Activated T-cell treated with anti-CD3 and anti-CD28 coated beads, Interleukin-2, amount 50 U/mL, for 4 hours (primary cell): ENCODE measurements around the gene MED13. TPM values are rescaled to one million over a fixed set of nuclear protein-coding genes. Genes with fewer than 3 reads are reported as not detected.
"Not testable (repeated sequence)": the region's sequence is repeated elsewhere in the genome, so short reads cannot be mapped to it uniquely, and the experiment has no call there.

Experiments
- ATAC-seq, 2 donors: fragments of 200-7000 bp; cut with Tn5 transposase; one replicate each; pipeline ENCODE4 v1.10.0; 2021
- DNase-seq: peaks from one replicate; pipeline ENCODE4 v3.0.0-alpha.2; 2020
- H3K27me3 Mint-ChIP-seq: one replicate; pipeline ENCODE4 v1.8.0; 2021; ENCODE audit warnings: low read depth, mixed read lengths
- H3K36me3 Mint-ChIP-seq: one replicate; pipeline ENCODE4 v1.8.0; 2022; ENCODE audit warnings: mixed read lengths; ENCODE audit not compliant: insufficient read depth
- H3K4me1 Mint-ChIP-seq: one replicate; pipeline ENCODE4 v1.8.0; 2021; ENCODE audit warnings: low read depth, mixed read lengths
- H3K4me3 Mint-ChIP-seq: one replicate; pipeline ENCODE4 v1.8.0; 2021; ENCODE audit warnings: mild to moderate bottlenecking, moderate library complexity, mixed read lengths
- H3K9me3 Mint-ChIP-seq: one replicate; pipeline ENCODE4 v1.8.0; 2021; ENCODE audit warnings: mixed read lengths
- total RNA-seq, 3 donors: library from RNA; stranded (reverse); gene quantifications; one replicate each; pipeline ENCODE4 v1.2.1, GENCODE V29; 2021

The MED13 gene
- total RNA-seq, 3 donors from 2014 or later, result 45.6 to 51.7 (median 51.0) TPM

DNA sequence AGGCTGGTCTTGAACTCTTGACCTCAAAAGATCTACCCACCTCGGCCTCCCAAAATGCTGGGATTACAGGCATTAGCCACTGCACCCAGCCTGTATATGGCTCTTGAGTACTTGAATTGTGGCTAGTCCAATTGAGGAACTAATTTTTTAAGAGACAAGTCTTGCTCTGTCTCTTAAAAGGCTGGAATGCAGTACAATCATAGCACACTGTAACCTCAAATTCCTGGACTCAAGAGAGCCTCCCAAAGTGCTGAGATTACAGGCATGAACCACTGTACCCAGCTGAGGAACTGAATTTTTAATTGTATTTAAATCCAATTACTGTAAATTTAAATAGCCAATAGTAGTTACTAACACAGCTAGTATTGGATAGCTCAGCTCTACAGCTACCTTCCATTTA, 50.6 kb downstream of the MED13 start:
- Mint-ChIP-seq H3K27me3 (no peaks in the 10 kb centered on the region), H3K36me3 (peaks cover 28% of the 10 kb centered on the region), H3K4me1 (peaks cover 6% of the 10 kb centered on the region)

DNA sequence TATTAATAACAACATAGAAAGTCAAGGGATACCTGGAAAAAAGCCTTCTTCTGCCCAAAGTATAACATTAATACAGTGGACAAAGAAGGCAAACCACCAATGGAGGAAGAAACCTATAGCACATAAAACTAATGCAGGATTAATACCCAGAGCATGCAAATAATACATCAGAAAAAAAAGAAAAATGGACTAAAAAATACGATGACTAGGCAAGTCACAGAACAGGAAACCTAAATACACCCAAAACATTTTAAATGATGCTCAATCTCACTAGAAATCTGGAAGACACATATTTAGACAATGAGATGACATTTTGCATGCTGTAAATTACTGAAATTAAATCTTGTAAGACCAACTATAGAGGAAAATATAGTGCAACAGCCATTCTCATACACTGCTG, 55.9 kb downstream of the MED13 start:
- Mint-ChIP-seq H3K9me3 (no peaks in the 10 kb centered on the region), H3K4me1 (peaks cover 23% of the 10 kb centered on the region), H3K4me3 (no peak overlapping the region), H3K27me3 (no peaks in the 10 kb centered on the region), H3K36me3 (peaks cover 42% of the 10 kb centered on the region)
- no peak for ATAC-seq
- DNase-seq, result no peak

More for the DNA sequence above, 50.6 kb downstream of the MED13 start:
- Mint-ChIP-seq H3K4me3 (no peak overlapping the region), H3K9me3 (no peaks in the 10 kb centered on the region)
- ATAC-seq (no peak), DNase-seq (no peak)

DNA sequence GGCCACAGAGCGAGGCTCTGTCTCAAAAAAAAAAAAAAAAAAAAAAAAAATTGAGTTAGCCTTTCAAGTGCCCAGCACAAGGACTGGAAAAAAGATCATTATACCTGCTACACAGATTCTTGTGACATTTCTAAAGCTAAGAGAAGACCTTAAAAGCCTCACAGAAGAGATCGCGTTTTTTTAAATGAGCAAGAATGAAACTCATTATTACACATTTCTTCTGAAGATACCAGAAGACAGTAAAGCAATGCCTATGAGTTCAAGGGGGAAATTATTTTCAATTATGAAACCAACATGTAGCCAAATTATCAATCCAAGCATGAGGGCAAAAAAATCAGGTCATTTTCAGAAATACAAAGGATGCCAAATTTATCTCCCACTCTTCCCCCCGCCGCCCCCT, 56.8 kb downstream of the MED13 start:
- no peaks in the 10 kb centered on the region for H3K9me3 Mint-ChIP-seq
- peaks cover 43% of the 10 kb centered on the region for H3K36me3 Mint-ChIP-seq
- no peak for DNase-seq
- H3K27me3 Mint-ChIP-seq, result no peaks in the 10 kb centered on the region
- H3K4me3 Mint-ChIP-seq, result no peak overlapping the region
- ATAC-seq, result peak; percentile 53 to 61
- H3K4me1 Mint-ChIP-seq, result peaks cover 29% of the 10 kb centered on the region

DNA sequence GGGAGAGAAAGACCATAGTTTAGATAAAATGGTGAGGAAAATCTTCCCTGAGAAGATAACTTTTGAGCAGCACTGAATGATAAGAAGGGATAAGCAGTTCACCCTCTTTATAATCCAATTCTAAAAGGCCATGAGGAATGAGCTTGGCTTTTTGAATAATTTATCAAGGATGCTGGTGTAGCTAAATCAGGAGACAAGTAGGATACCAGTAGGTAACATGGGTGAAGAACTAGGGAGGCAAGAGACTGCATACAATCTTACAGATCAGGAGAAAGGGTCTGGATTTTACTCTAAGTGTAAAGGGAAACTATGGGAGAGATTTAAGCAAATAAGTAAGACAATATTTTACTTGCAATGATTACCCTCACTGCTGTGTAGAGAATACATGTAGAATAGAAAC, 60.7 kb downstream of the MED13 start:
- peaks cover 37% of the 10 kb centered on the region for H3K4me1 Mint-ChIP-seq

DNA sequence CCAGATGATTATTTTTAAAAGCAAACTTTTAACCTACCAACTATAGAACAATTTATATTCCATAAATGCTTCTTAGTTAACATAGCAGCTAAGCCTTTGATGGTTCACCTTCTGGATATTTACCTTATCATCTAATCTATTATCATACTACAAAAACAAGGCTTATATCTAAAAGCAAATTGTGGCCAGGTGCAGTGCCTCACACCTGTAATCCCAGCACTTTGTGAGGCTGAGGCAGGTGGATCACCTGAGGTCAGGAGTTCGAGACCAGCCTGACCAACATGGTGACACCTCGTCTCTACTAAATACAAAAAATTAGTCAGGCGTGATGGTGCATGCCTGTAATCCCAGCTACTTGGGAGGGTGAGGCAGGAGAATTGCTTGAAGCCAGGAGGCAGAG, 61.9 kb downstream of the MED13 start:
- Mint-ChIP-seq H3K4me1 (peaks cover 33% of the 10 kb centered on the region), H3K36me3 (peaks cover 32% of the 10 kb centered on the region)
- H3K4me3 Mint-ChIP-seq, ATAC-seq, DNase-seq, H3K9me3 Mint-ChIP-seq, H3K27me3 Mint-ChIP-seq: not testable (repeated sequence)

More for the DNA sequence above, 60.7 kb downstream of the MED13 start:
- no peak for DNase-seq
- Mint-ChIP-seq H3K27me3 (no peaks in the 10 kb centered on the region), H3K4me3 (no peak overlapping the region), H3K36me3 (peaks cover 39% of the 10 kb centered on the region), H3K9me3 (no peaks in the 10 kb centered on the region)
- ATAC-seq, result no peak

DNA sequence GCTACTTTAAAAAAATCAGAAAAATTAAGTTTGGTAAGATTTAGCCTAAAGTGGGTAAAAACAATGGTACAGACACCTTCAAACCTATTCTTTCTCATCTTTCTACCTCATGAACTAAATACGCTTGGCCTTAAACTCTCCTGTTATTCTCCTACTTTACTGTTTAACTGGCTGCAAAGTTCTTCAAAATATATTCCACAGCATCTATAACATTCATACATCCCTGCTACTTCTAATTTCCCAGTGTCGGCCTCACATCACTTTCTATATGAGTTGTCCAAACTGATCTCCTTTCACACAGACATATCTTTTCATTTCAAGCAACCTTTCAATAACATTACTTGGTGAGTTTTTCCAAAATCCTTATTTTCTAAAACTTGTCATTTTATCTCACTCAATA, 64.0 kb downstream of the MED13 start:
- H3K4me3 Mint-ChIP-seq, result no peak overlapping the region
- H3K9me3 Mint-ChIP-seq, result no peaks in the 10 kb centered on the region
- H3K36me3 Mint-ChIP-seq, result peaks cover 29% of the 10 kb centered on the region
- ATAC-seq (no peak), DNase-seq (no peak)
- peaks cover 38% of the 10 kb centered on the region for H3K4me1 Mint-ChIP-seq
- H3K27me3 Mint-ChIP-seq, result no peaks in the 10 kb centered on the region

DNA sequence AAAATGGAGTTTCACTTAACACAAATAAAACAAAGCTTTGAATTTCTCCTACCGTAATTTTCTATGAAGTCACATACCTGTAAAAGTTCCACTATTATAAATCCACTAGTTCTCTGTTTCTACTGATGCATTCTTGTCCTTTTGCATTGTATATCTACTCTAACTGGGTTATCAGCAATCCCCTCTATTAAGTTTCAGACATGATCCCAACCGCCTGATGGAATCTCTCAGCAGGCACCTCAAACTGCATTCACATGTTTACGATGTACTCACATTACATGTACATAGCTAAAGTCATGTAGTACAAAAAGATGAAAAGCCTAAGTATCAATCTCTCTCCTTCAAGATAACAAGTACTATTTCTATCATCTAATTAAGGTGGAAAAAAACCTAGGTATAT, 64.9 kb downstream of the MED13 start:
- ATAC-seq, result no peak
- DNase-seq, result no peak
- Mint-ChIP-seq H3K4me1 (peaks cover 33% of the 10 kb centered on the region), H3K9me3 (no peaks in the 10 kb centered on the region), H3K27me3 (no peaks in the 10 kb centered on the region), H3K36me3 (peaks cover 23% of the 10 kb centered on the region), H3K4me3 (no peak overlapping the region)

DNA sequence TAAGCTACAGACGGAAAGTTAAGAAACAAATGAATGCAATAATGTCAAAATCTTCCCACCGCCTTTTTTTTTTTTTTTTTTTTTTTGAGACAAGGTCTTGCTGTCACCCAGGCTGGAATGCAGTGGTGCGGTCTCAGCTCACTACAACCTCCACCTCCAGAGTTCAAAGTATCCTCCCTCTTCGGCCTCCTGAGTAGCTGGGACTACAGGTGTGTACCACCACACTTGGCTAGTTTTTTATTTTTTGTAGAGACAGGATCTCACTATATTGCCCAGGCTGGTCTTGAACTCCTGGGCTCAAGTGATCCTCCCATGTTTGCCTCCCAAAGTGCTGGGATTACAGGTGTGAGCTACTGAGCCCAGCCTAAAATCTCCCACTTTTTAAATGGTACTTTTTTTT, 66.5 kb downstream of the MED13 start:
- Mint-ChIP-seq H3K4me1 (peaks cover 25% of the 10 kb centered on the region), H3K36me3 (peaks cover 13% of the 10 kb centered on the region)
- not testable (repeated sequence) for H3K9me3 Mint-ChIP-seq, DNase-seq, H3K4me3 Mint-ChIP-seq, ATAC-seq, H3K27me3 Mint-ChIP-seq

DNA sequence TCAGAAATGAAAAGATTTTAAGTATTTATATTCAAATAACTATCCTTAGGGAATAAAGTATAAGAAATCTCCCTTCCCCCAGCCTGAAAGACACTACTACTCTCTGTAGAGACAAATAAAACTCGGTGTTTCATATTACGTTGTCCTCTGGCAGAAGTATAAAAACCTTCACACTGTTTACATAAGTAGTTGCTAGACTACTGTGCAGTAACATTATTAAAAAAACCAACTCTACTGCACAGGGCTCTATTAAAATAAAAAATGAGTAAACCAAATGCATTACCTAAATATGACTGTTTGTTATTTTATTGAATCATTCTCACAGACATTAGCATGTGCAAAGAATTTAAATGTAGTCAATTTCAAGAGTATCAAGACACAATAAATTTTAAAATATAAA, 67.4 kb downstream of the MED13 start:
- ATAC-seq (no peak), DNase-seq (no peak)
- peaks cover 25% of the 10 kb centered on the region for H3K4me1 Mint-ChIP-seq
- H3K4me3 Mint-ChIP-seq, result no peak overlapping the region
- H3K36me3 Mint-ChIP-seq, result peaks cover 13% of the 10 kb centered on the region
- no peaks in the 10 kb centered on the region for H3K27me3 Mint-ChIP-seq
- no peaks in the 10 kb centered on the region for H3K9me3 Mint-ChIP-seq

DNA sequence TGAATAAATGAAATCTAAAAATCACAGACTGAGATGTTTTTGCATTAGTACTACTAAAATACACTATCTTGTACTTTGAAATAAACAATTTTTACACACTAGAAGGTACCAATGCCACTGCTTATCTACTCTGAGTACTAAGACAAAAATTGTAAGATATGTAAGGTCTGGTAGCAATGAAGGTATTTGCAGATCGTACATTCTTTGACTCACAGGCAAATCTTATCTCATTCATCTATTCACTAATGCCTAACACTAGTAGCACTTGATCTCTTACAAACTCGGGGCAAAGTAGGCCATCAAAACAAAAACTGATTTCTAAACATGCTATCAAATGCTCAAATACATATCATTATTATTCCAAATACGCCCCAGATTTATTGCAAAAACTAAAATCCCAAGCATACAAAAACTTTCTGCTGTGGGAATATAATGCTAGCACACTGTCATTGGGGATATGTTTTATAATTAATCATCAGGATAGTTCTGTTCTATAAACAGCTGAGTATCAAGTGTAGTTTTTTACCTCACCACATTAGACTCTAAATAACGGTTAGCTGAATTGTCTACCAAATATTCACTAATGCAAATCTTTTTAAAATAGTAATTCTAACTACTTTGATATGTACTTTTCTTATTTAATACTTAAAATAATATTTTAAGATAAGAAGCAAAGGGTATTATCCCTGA, 68.0 kb downstream of the MED13 start:
- Mint-ChIP-seq H3K27me3 (no peaks in the 10 kb centered on the region), H3K36me3 (peaks cover 13% of the 10 kb centered on the region), H3K9me3 (no peaks in the 10 kb centered on the region), H3K4me1 (peaks cover 25% of the 10 kb centered on the region), H3K4me3 (no peak overlapping the region)
- ATAC-seq, result no peak
- DNase-seq, result no peak

DNA sequence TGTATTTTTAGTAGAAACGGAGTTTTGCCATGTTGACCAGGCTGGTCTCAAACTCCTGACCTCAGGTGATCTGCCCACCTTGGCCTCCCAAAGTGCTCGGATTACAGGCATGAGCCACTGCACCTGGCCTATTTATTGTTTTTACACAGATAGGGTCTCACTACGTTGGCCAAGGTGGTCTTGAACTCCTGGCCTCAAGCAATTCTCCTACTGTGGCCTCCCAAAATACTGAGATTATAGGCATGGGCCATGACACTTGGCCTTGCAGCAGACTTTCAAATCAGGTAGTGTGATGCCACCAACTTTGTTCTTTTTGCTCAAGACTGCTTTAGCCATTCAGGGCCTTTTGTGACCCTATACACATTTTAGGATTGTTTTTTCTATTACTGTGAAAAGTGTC, 75.6 kb downstream of the MED13 start:
- no peaks in the 10 kb centered on the region for H3K9me3 Mint-ChIP-seq
- no peaks in the 10 kb centered on the region for H3K4me1 Mint-ChIP-seq
- no peaks in the 10 kb centered on the region for H3K27me3 Mint-ChIP-seq
- no peak overlapping the region for H3K4me3 Mint-ChIP-seq
- DNase-seq (no peak), ATAC-seq (no peak)
- peaks cover 18% of the 10 kb centered on the region for H3K36me3 Mint-ChIP-seq

DNA sequence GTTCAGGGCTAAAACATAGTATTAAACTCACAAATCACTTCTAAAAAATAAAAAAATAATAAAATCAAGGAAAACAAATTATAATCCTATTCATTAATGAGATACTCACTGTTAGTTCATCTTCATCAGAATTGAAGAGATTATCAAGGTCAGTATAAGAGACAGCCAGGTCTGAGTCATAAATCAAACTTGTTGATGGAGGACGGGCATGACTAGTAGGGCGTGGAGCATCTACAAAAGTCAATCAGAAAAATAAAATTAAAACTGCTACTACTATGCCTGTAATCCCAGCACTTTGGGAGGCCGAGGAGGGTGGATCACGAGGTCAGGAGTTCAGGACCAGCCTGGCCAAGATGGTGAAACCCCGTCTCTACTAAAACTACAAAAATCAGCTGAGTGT, 78.2 kb downstream of the MED13 start:
- H3K4me1 Mint-ChIP-seq, result peaks cover 2% of the 10 kb centered on the region
- ATAC-seq, result no peak
- no peaks in the 10 kb centered on the region for H3K27me3 Mint-ChIP-seq
- no peak for DNase-seq
- H3K4me3 Mint-ChIP-seq, result no peak overlapping the region
- H3K9me3 Mint-ChIP-seq, result no peaks in the 10 kb centered on the region
- H3K36me3 Mint-ChIP-seq, result peaks cover 29% of the 10 kb centered on the region

DNA sequence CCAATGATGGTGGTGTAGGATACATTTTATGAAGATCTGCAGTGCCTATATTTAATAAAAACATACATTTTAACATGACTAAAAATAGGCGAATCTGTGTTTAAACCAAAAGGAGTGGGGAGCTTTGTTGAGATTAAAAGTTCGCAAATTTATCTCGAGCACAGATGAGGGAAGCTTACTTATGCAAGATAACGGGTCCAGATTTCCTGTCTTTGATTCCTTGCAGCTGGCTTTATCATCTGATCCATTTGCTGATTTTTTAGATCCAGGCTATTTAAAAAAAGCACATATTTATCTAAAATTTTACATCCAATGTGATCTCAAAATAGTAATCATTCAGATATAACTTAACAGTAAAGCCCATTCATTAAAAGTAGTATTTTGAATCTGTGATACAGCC, 80.3 kb downstream of the MED13 start:
- DNase-seq (no peak), ATAC-seq (no peak)
- Mint-ChIP-seq H3K4me1 (peaks cover 10% of the 10 kb centered on the region), H3K36me3 (peaks cover 36% of the 10 kb centered on the region), H3K9me3 (no peaks in the 10 kb centered on the region), H3K4me3 (no peak overlapping the region), H3K27me3 (no peaks in the 10 kb centered on the region)

DNA sequence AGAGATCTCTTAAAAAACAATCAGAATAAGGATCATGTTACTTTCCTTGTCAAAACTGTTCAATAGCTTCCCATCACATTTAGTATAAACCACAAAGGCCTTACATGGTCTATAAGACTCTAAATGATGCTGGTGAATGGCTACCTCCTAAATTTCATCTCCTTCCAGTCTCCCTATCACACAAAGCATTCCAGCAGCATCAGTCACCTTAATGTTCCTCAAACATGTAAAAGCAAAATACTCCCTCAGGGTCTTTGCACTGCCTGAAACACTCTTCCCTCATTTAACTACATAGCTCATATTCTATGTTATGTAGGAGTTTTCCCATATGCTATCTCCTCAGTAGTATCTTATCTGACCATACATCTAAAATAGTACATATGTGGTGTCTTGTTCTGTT, 83.8 kb downstream of the MED13 start:
- no peak for DNase-seq
- H3K4me3 Mint-ChIP-seq, result no peak overlapping the region
- ATAC-seq, result no peak
- H3K4me1 Mint-ChIP-seq, result peaks cover 10% of the 10 kb centered on the region
- H3K27me3 Mint-ChIP-seq, result no peaks in the 10 kb centered on the region
- peaks cover 42% of the 10 kb centered on the region for H3K36me3 Mint-ChIP-seq
- H3K9me3 Mint-ChIP-seq, result no peaks in the 10 kb centered on the region

DNA sequence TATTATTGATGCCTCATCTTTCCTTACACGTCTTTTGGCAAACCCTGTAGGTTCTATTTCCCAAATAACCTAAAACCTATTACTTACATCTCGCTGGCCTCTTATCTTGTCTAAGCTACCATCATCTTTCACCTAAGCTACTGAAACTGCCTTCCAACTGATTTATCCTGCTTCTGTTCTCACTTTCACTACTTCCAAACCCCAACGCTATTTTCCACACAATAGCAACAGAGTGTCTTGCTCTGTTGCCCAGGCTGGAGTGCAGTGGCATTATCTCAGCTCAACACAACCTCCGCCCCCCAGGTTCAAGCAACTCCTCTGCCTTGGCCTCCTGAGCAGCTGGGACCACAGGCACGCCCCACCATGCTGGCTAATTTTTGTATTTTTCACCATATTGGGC, 84.5 kb downstream of the MED13 start:
- H3K27me3 Mint-ChIP-seq, result no peaks in the 10 kb centered on the region
- ATAC-seq (no peak), DNase-seq (no peak)
- no peaks in the 10 kb centered on the region for H3K9me3 Mint-ChIP-seq
- H3K36me3 Mint-ChIP-seq, result peaks cover 46% of the 10 kb centered on the region
- no peak overlapping the region for H3K4me3 Mint-ChIP-seq
- H3K4me1 Mint-ChIP-seq, result peaks cover 15% of the 10 kb centered on the region
